Embryonic facial prominence (tissue), 1 donor: ENCODE results near the gene ATP1A1.

ENCODE experiments used
- DNase-seq: peaks from one replicate; pipeline ENCODE4 v3.0.0-alpha.2; 2016; ENCODE audit errors: extremely low spot score

Gene ATP1A1

GRCh38 chr1:116415200-116415698, 42.2 kb downstream of the ATP1A1 start:
- no peak for DNase-seq

GRCh38 chr1:116415699-116416533, 42.9 kb downstream of the ATP1A1 start:
- no peak for DNase-seq

DNA sequence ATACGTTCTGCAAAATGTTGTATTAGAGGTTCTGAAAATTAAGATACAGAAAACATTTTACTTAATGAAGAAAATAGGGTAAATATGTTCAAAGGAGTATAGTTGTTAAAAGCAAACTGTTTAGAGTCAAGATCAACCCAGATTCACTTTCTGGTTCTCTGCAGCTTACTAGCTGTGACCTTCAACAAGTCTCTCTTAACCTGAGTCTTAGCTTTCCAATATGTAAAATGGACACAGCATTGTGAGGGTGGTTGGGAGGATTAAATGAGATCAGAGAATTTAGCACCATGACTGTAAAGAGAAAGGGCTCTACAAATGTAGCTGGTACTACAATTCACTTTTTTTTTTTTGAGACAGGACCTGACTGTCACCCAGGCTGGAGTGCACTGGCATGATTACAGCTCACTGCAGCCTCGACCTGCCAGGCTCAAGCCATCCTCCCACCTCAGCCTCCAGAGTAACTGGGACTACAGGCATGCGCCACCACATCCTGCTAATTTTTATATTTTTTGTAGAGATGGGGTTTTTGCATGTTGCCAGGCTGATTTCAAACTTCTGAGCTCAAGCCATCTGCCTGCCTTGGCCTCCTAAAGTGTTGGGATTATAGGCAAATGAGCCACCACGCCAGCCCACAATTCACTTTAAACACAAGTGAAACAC, 43.9 kb downstream of the ATP1A1 start:
- DNase-seq: no peak

GRCh38 chr1:116417678-116418077, 44.6 kb downstream of the ATP1A1 start:
- DNase-seq: no peak

GRCh38 chr1:116418091-116418830, 45.2 kb downstream of the ATP1A1 start:
- DNase-seq: peak; percentile 66

DNA sequence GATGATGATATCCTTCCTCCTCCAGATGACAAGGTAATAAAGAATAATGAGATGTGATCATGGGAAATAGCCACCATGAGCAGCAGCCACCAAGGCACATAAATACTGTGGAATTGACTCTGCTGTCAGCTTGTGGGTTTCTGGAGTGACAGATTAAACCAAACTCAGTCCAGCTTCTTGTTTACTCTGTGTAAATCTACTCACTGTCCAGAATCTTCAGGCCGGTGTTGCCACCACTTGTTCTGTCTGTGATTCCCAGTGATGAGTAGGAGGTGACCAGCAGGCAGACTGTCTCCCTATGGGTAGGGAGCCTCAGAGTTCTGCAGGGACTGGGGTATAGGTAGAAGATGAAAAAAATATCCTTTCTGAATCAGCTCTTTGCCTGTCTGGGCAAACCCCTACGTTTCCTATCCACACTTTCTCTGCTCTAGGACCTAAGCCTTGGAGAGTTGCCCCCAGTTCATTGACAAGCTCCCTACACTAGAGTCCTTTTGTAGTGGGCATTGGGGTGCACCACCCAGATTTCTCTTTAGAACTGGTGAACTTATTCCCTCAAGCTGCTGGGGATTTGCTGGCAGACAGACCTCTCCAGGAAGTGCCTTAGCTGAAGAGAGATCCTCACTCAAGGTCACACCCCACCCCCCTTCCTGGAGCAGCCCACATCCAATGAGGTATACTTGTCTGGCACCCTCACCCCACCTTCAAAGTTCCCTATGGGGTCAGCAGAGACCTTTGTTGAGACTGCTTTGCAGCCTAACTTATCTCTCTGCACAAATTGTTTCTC, 47.6 kb downstream of the ATP1A1 start:
- DNase-seq: no peak

- DNase-seq: no peak
These were observed 51.4 kb downstream of the ATP1A1 start for GRCh38 chr1:116424438-116424837.

GRCh38 chr1:116424863-116425262, 51.8 kb downstream of the ATP1A1 start:
- DNase-seq: no peak

DNA sequence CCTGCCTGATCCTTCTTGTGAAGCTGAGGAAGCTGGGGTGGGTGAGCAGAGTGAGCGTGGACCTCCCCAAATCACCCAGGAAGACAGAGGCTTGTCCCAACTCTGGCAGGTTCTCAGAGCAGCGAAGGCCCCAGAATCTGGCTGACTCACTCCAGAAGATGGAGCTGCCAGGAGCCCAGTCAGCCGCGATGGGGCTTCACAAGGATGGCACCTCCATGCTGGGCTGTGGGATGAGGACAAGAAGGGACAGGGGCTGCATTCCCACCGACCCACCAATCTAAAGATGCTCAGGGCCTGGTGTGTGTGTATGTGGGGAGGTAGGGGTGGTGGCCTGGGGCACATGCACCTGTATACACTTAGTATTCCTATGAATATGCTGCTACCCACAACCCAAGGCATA, 52.9 kb downstream of the ATP1A1 start:
- no peak for DNase-seq

DNA sequence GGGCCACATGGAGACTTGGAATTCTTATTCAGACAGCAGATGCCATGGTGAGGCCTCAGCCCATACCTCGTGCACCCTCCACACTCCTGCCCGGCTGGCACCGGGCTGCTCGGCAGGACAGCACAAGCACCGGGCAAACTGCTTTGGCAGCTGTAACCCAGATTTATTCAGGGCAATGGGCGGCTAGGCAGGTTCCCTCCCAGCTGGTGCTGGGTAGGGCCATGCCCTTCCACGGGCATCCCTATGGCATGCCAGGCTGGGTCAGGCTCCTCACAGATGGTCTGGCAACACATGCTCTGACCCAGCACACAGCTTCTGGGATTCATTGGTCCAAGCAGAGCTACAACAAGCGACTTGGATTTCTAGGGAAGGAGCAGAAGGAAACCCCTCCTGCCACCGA, 53.4 kb downstream of the ATP1A1 start:
- no peak for DNase-seq

DNA sequence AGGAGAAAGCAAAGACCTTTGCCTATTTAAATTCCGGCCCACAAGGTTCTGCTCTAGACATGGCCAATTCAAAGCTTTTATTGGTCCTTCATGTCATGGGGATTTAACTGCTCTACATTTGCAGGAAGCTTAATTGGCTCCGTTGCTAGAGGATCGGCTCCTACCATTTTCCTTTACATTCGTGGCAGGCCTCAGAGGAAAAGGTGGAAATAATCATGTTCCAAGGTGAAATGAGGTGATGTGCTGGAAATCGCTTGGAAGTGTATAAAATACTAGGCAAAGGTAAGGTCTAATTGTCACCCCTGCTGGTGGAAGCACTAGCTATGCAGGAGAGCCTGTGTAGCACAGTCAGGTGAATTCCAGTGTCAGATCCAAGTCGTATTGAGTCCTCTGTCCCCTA, 55.5 kb downstream of the ATP1A1 start:
- DNase-seq: no peak

- no peak for DNase-seq
These were observed 56.9 kb downstream of the ATP1A1 start for GRCh38 chr1:116429821-116430374.

DNA sequence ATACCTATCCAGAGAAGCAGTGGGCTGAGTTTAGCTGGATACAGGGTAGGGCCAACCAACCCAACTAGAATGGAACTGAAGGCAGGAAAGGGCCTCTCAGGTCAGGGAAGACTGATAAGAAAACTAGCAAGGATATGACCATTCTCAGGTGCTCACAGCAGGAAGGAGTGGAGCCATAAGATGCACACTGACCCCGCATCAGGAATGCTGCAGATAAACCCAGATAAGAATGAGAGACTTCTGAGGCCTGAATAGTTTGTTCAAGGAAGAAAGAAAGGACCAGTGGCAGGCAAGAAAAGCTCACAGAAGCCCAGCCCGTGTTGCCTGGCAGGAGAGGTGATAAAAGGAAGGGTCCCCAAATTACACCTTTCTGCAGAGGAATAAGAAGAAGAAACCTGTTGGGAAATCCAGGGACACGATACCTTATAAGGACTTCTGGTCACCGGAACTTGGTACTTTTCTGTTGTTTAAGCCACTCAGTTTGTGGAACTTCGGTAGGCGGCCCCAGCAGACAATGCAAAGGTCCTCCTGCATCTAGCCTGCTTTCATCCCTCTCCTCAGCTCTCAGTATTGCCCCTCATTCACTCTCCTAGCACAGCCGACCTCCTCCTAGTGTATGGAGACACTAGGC, 58.9 kb downstream of the ATP1A1 start:
- no peak for DNase-seq

DNA sequence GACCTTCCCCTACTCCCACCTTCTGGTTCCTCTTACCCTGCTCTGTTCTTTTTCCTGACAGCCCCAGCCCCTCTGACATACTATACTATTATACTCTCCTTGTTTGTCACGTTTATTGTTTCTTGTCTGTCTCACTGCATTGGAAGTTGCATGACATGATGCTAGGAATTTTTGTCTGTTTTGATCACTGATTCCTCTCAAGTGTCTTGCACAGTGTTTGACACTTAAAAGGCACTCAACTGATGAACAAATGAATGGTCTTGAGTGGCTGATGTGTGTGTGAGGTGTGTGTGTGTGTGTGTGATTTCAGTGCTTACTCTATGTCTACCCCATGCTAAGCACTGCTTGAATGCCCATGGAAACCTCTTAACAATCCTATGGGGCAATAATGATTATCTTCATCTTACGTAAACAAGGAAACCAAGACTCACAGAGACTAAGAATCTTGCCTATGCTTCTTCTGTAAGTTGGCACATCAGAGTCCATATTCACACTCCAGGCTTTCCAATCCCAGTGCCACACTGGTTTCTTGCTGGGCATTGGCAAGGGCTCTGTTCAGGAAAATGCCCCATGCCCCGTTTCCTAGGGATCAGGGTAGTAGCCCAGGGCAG, 59.7 kb downstream of the ATP1A1 start:
- DNase-seq: no peak

DNA sequence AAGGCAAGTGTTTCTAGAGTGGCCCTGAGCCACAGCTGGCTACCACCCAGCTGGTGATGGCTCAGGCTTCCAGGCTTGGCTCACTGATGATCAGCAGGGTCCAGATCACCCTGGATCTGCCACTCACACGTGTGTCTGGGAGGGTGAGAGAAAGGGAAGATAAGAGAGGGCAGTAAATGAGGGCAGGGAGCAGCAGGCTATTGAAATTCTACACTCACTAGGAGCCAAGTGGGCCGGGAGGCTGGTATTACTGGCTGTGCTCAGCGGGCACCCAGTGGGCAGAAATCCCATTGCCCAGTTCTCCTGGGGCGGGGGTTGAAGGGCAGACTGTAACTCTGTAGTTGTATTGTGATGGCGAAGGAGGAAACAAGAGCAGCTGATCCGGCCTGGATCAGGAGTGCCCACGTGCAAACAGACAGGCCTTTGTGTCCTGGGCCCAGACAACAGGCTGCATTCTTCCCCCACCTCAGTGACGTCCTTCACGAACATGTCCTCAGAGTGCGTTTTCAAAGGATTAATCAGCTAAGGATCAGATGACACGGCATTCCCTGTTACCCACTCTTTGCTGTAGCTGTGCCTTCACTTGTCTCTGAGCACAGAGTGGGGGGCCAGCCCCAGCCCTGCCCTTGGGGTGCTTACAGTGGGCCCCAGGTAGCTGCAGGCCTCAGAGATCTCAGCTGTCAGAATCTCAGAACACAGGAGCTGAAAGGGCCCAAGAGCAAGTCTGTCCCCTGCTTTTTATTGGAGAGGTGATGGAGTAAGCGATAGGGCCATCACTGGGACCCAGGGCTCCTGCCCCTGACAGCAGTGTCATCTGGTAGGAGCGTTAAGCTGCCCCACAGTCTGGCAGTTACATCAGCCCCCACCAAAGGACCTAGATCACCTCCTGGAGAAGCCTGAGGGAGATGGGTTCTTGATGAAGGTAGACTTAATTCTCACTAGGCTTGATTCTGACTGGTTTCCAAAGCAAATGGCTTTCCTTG, 60.5 kb downstream of the ATP1A1 start:
- DNase-seq: no peak

- no peak for DNase-seq
These were observed 61.8 kb downstream of the ATP1A1 start for GRCh38 chr1:116434849-116435248.

GRCh38 chr1:116435806-116436610, 63.0 kb downstream of the ATP1A1 start:
- DNase-seq: no peak

DNA sequence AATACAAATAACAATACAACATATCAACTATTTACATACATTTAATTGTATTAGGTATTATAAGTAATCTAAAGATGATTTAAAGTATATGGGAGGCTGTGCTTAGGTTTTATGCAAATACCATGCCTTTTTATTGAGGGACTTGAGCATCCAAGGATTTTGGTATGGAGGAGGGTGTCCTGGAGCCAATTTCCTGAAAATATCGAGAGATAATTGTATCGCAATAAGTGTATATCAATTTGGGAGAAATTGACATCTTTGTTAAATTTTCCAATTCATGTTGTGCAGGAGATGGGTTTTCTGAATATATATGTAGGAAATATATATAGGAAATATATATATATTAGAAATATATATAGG, 63.5 kb downstream of the ATP1A1 start:
- no peak for DNase-seq
